ENCODE results near the gene CEP170. TPM values are rescaled to one million over a fixed set of nuclear protein-coding genes. Genes with fewer than 3 reads are reported as not detected.

The CEP170 gene
- total and polyA plus RNA-seq, 5 donors: 14.9 to 44.3 (median 39.6) TPM

DNA sequence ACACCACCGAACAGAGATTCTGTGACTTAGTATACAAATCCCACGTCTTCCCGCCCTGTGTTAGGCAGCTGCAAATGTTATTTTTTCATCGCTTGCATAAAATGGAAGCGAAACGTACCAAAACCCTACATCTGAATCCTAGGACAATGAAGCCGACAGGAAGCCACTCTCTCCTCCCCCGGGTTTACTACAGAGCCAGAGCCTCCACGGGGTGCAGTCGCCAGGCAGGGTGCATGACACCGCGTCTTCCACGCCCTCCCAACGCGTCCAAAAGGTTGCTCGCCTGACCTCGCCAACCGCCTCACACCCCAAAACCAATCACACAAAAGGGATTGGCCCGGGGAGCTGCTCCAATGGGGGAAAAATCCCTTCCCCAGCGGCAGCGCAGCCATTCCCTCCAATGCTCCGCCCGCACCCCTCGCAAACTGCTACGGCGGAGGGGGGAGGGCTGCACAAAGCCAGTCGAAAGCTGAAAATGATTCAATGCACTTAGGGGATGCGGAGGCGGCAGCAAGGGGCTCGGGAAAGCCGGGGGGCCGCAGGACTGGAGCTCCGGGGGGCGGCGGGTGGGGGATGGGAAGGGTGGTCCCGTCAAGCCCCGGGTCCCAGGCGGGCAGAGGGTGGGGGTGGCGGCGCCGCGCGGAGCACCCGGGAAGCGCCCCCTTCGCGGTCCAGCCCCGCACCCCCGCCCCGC is 701 bp downstream of the CEP170 start:
- WGBS: under 1% methylated on average over 50 of the region's 50 CpGs
- H3K4me3 ChIP-seq (ENCODE audit: low read length): peak overlapping the region; percentile 88
- peak overlapping the region; percentile 99 for H3K27ac ChIP-seq (ENCODE audit: low read length)
- no peaks in the 10 kb centered on the region for H3K27me3 ChIP-seq (ENCODE audit: control insufficient read depth, insufficient read depth)
- DNase-seq (peak; percentile 77 to 86 (median 85)), ATAC-seq (peak; percentile 9 to 24)
- intact Hi-C loops (cut with DNase I): no loop called here
- no peaks in the 10 kb centered on the region for H3K4me1 ChIP-seq (ENCODE audit: control insufficient read depth, insufficient read depth, low read length)
- H3K9me3 ChIP-seq (ENCODE audit: control insufficient read depth, low read length): no peaks in the 10 kb centered on the region

DNA sequence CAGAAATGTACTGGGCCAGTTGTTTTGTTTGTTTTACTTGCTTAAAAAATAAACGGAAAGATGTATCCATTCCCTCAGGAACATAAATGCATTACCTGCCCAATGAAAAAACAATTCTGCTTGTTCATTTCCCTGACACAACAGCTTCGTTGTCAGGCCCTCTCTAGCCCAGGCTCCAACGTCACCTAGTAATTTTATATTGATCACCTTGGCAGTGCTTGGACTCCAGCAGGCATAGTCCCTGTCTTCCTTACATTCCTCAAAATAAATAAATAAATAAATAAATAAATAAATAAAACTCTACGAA is 1.2 kb downstream of the CEP170 start:
- intact Hi-C loops (cut with DNase I): no loop called here
- DNase-seq (no peak), ATAC-seq (no peak)
- no peaks in the 10 kb centered on the region for H3K9me3 ChIP-seq (ENCODE audit: control insufficient read depth, low read length)
- H3K27ac ChIP-seq (ENCODE audit: low read length): peak overlapping the region; percentile 91
- peak overlapping the region; percentile 88 for H3K4me3 ChIP-seq (ENCODE audit: low read length)
- no peaks in the 10 kb centered on the region for H3K4me1 ChIP-seq (ENCODE audit: control insufficient read depth, insufficient read depth, low read length)
- WGBS: 2% methylated on average over 4 of the region's 4 CpGs
- no peaks in the 10 kb centered on the region for H3K27me3 ChIP-seq (ENCODE audit: control insufficient read depth, insufficient read depth)

DNA sequence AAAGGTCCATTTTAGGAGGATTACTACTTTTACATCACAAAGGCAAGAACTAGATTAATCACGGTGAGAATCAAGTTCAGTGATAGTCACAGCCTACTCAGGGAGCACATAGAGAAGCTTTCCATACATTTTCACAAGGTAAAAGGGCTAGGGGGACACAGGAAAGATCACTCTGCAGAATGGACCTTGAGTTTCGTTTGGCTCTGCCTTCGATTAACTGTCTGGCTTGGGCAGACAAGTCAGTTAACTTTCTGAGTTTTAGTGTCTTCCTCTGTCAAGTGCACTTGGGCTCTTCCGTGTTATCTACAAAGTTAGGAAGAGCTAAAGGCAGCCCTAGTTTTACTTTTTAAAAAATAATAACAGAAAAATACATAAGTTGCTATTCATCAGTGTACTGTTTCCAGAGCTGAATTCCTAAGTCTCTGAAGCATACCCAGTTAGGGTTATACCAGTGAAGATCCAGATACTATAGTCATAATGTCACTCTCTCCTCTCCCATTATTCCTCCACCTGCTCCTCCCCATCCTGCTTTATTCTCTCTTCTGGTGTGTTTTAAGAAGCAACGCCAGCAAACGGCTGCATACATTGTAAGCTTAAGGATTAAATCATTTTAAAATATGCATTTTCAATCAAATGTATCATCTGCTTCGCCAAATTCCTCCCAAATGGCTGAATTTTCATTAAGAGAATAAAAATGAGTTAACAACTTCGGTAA is 1.7 kb downstream of the CEP170 start:
- ATAC-seq: no peak
- H3K4me3 ChIP-seq (ENCODE audit: low read length): peak overlapping the region; percentile 88
- DNase-seq: no peak
- H3K4me1 ChIP-seq (ENCODE audit: control insufficient read depth, insufficient read depth, low read length): peaks cover under 1% of the 10 kb centered on the region
- intact Hi-C loops (cut with DNase I): no loop called here
- H3K27me3 ChIP-seq (ENCODE audit: control insufficient read depth, insufficient read depth): no peaks in the 10 kb centered on the region
- H3K27ac ChIP-seq (ENCODE audit: low read length): peak overlapping the region; percentile 83
- no peaks in the 10 kb centered on the region for H3K9me3 ChIP-seq (ENCODE audit: control insufficient read depth, low read length)
- 2% methylated on average over 8 of the region's 8 CpGs for WGBS

DNA sequence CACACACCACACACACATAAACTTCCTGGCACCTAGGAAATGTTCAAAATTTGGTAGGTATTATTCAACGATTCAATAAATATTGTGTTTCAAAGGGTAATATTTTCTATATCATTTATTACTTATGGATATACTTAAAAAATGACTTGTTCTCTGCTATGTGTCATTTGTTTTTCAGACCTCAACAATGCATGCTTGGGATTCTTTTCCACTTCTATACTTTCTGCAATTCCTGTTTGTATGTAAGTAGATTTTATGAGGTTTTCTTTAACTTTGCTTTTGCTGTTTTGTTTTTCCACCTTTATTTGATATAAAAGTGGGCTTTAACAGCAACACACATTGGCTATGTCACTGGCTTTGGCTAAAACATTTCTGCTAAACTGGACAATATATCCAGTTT is 3.5 kb downstream of the CEP170 start:
- ATAC-seq (no peak), DNase-seq (no peak)
- no peak overlapping the region for H3K4me3 ChIP-seq (ENCODE audit: low read length)
- H3K27ac ChIP-seq (ENCODE audit: low read length): no peak overlapping the region
- no peaks in the 10 kb centered on the region for H3K27me3 ChIP-seq (ENCODE audit: control insufficient read depth, insufficient read depth)
- H3K4me1 ChIP-seq (ENCODE audit: control insufficient read depth, insufficient read depth, low read length): peaks cover 4% of the 10 kb centered on the region
- intact Hi-C loops (cut with DNase I): no loop called here
- no peaks in the 10 kb centered on the region for H3K9me3 ChIP-seq (ENCODE audit: control insufficient read depth, low read length)
- WGBS: 73% methylated on average over 1 of the region's 1 CpG

DNA sequence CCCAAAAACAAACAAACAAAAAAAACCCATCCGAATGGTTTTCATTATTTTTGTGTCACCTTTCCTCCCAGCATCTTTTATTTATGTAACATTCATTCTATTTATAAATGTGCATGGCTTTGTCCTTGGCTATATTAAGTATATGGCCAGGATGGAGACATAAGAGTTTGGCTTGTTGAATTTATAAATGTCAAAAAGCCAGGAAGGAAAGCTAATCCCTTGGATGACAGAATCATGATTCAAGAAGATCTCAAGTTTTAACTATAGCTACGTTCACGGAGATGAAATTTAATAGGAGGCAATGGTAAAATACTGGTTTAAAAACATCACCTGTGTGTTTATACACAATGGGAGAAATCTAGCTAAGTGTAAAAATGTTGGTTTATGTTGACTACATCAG is 5.0 kb downstream of the CEP170 start:
- Histone ChIP-seq H3K27me3 (ENCODE audit: control insufficient read depth, insufficient read depth) (no peaks in the 10 kb centered on the region), H3K9me3 (ENCODE audit: control insufficient read depth, low read length) (no peaks in the 10 kb centered on the region), H3K4me1 (ENCODE audit: control insufficient read depth, insufficient read depth, low read length) (peaks cover 4% of the 10 kb centered on the region), H3K27ac (ENCODE audit: low read length) (no peak overlapping the region), H3K4me3 (ENCODE audit: low read length) (no peak overlapping the region)
- ATAC-seq (no peak), DNase-seq (no peak)
- 65% methylated on average over 3 of the region's 3 CpGs for WGBS
- intact Hi-C loops (cut with DNase I): no loop called here

DNA sequence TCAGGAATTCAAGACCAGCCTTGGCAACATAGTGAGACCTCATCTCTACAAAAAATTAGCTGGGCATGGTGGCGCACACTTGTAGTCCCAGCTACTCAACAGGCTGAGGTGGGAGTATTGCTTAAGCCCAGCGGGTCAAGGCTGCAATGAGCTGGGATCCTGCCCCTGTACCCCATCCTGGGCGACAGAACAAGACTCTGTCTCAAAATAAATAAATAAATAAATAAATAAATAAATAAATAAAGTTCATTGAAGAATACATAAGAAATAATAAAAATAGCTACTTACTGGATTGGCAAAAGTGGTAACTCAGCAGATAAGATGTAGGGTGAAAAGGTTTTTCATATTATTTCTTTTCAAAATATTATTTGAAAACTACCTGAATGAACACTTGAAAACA is 5.9 kb downstream of the CEP170 start:
- Histone ChIP-seq H3K27me3 (ENCODE audit: control insufficient read depth, insufficient read depth) (no peaks in the 10 kb centered on the region), H3K9me3 (ENCODE audit: control insufficient read depth, low read length) (no peaks in the 10 kb centered on the region), H3K27ac (ENCODE audit: low read length) (no peak overlapping the region), H3K4me3 (ENCODE audit: low read length) (no peak overlapping the region), H3K4me1 (ENCODE audit: control insufficient read depth, insufficient read depth, low read length) (peaks cover 4% of the 10 kb centered on the region)
- ATAC-seq: no peak
- DNase-seq: no peak
- 97% methylated on average over 3 of the region's 3 CpGs for WGBS
- intact Hi-C loops (cut with DNase I): no loop called here

DNA sequence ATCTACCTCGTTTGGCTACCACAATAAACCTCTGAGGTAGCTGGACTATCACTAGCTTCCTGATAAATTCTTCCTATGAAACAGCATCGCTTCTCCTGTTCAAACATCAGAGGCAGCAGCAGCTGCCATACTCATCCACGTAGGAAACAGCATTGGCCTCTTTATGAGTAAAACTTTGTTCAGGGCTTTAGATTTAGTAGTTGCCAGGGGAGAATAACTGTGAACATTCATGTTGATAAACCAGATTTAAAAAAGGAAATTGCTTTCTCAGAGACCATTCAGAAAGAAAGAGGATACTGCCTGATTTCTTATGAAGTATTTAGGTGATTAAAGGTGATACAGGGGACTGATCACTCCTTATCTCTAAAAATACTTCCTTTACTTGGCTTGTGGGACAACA is 7.2 kb downstream of the CEP170 start:
- intact Hi-C loops (cut with DNase I): no loop called here
- H3K27ac ChIP-seq (ENCODE audit: low read length): no peak overlapping the region
- 64% methylated on average over 3 of the region's 3 CpGs for WGBS

DNA sequence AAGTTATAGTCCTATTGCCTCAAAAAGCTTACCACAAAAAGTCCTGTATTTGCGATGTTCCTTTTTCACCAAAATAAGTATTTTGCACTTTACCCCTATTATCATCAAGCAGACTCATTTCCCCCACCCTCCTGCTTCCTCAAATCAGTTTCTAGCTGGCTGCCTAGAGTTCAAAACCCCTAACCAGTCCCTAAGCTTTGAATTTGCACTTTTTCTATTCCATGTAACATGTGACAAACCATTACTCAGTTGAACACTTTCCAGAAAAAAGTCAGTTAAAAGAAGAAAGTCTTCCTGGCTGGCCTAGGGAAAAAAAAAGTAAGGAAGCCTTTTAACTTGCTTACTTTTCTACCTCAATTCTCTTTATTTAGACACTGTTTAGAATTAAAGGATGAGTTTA is 8.2 kb downstream of the CEP170 start:
- intact Hi-C loops (cut with DNase I): no loop called here
- Histone ChIP-seq H3K27me3 (ENCODE audit: control insufficient read depth, insufficient read depth) (no peaks in the 10 kb centered on the region), H3K9me3 (ENCODE audit: control insufficient read depth, low read length) (no peaks in the 10 kb centered on the region), H3K4me1 (ENCODE audit: control insufficient read depth, insufficient read depth, low read length) (peaks cover 4% of the 10 kb centered on the region), H3K27ac (ENCODE audit: low read length) (peak overlapping the region; percentile 27), H3K4me3 (ENCODE audit: low read length) (no peak overlapping the region)
- ATAC-seq: peak in 1 of 2 donors; percentile 49
- WGBS: 82% methylated on average over 1 of the region's 1 CpG
- DNase-seq: no peak

More for the DNA sequence above, 7.2 kb downstream of the CEP170 start:
- no peak overlapping the region for H3K4me3 ChIP-seq (ENCODE audit: low read length)
- H3K4me1 ChIP-seq (ENCODE audit: control insufficient read depth, insufficient read depth, low read length): peaks cover 4% of the 10 kb centered on the region
- DNase-seq: no peak
- no peak for ATAC-seq
- no peaks in the 10 kb centered on the region for H3K27me3 ChIP-seq (ENCODE audit: control insufficient read depth, insufficient read depth)
- no peaks in the 10 kb centered on the region for H3K9me3 ChIP-seq (ENCODE audit: control insufficient read depth, low read length)

DNA sequence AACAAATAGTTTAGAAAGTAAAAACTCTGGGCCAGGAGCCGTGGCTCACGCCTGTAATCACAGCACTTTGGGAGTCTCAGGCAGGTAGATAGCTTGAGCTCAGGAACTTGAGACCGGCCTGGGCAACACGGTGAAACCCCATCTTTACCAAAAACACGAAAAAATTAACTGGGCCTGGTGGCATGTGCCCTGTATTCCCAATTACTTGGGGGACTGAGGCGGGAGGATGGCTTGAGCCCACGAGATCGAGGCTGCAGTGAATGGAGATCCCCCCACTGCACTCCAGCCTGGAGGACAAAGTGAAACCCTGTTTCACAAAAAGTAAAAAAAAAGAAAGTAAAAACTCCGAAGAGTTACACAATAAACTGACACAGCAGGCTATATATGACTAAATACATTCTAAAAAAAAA is 10.6 kb downstream of the CEP170 start:
- no peak for ATAC-seq
- H3K4me3 ChIP-seq (ENCODE audit: low read length): no peak overlapping the region
- H3K9me3 ChIP-seq (ENCODE audit: control insufficient read depth, low read length): no peaks in the 10 kb centered on the region
- no peaks in the 10 kb centered on the region for H3K27me3 ChIP-seq (ENCODE audit: control insufficient read depth, insufficient read depth)
- H3K4me1 ChIP-seq (ENCODE audit: control insufficient read depth, insufficient read depth, low read length): peaks cover 4% of the 10 kb centered on the region
- no peak overlapping the region for H3K27ac ChIP-seq (ENCODE audit: low read length)
- intact Hi-C loops (cut with DNase I): no loop called here
- WGBS: 77% methylated on average over 9 of the region's 9 CpGs
- no peak for DNase-seq

DNA sequence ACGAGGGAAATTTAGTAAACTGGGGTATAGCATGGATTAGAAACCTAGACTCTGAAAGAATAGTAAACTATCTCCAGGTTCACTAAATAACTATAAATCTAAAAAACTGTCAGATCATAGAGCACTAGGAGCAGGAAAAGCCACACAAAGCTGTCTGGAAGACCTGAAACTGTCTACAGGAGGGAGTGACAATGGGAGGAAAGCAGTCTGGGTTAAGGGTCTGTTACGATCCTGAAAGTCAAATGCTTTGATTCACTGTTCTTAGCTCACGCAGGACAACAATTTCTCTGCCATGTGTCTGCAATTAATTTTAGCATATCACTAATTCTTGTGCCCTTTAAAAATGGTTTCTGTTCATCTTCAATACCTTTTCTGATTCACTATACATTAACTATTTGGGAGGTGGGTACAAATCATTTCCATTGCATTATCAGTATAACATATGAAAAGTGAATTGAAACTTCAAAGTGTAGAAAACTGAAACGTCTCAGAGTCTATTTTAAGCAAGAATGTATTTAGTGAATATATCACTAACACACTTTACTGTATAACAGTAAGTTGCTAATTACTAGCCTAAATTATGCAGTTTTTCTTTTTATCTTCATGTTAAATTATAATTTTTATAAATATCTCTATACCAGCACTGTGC is 18.4 kb downstream of the CEP170 start:
- H3K4me3 ChIP-seq (ENCODE audit: low read length): no peak overlapping the region
- intact Hi-C loops (cut with DNase I): no loop called here
- H3K9me3 ChIP-seq (ENCODE audit: control insufficient read depth, low read length): no peaks in the 10 kb centered on the region
- 37% methylated on average over 4 of the region's 4 CpGs for WGBS
- no peak for DNase-seq
- H3K27ac ChIP-seq (ENCODE audit: low read length): no peak overlapping the region
- H3K4me1 ChIP-seq (ENCODE audit: control insufficient read depth, insufficient read depth, low read length): peaks cover 1% of the 10 kb centered on the region
- no peak for ATAC-seq
- no peaks in the 10 kb centered on the region for H3K27me3 ChIP-seq (ENCODE audit: control insufficient read depth, insufficient read depth)

DNA sequence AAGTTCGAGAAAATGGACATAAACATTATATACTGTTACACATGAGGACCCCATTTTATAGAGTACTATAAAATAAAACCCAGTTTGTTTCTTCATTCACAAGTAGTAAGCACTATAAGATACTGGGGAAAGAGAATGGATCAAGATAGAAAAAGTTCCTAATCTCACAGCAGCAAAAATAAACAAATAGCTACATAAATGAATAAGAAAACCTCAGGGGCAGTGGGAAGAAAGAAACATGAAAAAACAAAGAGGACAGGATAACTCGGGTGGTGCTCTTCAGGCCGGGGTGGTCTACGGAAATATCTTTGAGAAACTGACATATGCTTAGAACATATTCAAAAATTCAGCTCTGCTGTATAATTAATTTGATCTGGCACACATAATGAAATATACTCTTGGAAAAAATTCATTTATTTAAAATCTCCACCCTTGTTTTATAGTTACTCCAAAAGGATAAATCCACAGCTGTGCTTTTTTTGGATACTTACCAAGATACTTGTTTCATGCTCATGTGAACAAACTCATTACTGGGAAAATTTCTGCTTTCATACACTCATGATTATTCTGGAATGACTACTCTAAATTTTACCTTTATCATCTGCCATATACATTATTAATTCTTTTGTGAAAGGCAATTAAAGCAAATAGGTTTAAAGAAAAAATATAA is 20.0 kb downstream of the CEP170 start:
- no peak for ATAC-seq
- DNase-seq: no peak
- 58% methylated on average over 4 of the region's 4 CpGs for WGBS
- H3K27me3 ChIP-seq (ENCODE audit: control insufficient read depth, insufficient read depth): no peaks in the 10 kb centered on the region
- H3K4me1 ChIP-seq (ENCODE audit: control insufficient read depth, insufficient read depth, low read length): peaks cover 1% of the 10 kb centered on the region
- no peak overlapping the region for H3K4me3 ChIP-seq (ENCODE audit: low read length)
- no peaks in the 10 kb centered on the region for H3K9me3 ChIP-seq (ENCODE audit: control insufficient read depth, low read length)
- H3K27ac ChIP-seq (ENCODE audit: low read length): no peak overlapping the region
- intact Hi-C loops (cut with DNase I): no loop called here
